Uterus (tissue), 2 donors: ENCODE results near the gene TTC9B.
"Not testable (repeated sequence)": the region's sequence is repeated elsewhere in the genome, so short reads cannot be mapped to it uniquely, and the experiment has no call there.

ENCODE experiments used
- CTCF ChIP-seq, 4 experiments: fragments of 200-600 bp in 2 of 4; fragments of 450-650 bp in 2 of 4; sonication (generic) in 2 of 4; IDR thresholded peaks; one replicate each; pipeline ENCODE4 v1.5.1; 2016 to 2019; ENCODE audit warnings: antibody characterized with exemption in 4 of 4, mild to moderate bottlenecking in 2 of 4, moderate library complexity in 1 of 4
- POLR2A ChIP-seq, 2 donors: fragments of 450-650 bp; IDR thresholded peaks; one replicate each; pipeline ENCODE4 v1.6.1; 2016; ENCODE audit warnings: antibody characterized with exemption in 2 of 2, mild to moderate bottlenecking in 1 of 2, moderate library complexity in 1 of 2

DNA sequence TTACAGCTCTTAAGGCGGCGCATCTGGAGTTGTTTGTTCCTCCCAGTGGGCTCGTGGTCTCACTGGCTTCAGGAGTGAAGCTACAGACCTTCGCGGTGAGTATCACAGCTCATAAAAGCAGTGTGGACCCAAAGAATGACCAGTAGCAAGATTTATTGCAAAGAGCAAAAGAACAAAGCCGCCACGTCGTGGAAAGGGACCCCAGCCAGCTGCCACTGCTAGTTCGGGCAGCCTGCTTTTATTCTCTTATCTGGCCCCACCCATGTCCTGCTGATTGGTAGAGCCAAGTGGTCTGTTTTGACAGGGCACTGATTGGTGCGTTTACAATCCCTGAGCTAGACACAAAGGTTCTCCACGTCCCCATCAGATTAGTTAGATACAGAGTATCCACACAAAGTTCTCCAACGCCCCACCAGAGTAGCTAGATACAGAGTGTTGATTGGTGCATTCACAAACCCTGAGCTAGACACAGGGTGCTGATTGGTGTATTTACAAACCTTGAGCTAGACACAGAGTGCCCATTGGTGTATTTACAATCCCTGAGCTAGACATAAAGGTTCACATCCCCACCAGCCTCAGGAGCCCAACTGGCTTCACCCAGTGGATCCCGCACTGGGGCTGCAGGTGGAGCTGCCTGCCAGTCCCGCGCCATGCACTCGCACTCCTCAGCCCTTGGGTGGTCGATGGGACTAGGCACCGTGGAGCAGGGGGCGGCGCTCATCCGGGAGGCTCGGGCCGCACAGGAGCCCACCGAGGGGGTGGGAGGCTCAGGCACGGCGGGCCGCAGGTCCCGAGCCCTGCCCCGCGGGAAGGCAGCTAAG, 48.5 kb downstream of the TTC9B start:
- TF ChIP-seq CTCF, POLR2A (IDR thresholded peaks at IDR 0.05): not testable (repeated sequence)
